ENCODE data around the gene TTC7B.

- no peak for TF ChIP-seq POLR2A (IDR thresholded peaks at IDR 0.05; ENCODE audit: low read depth, low read length)
- TF ChIP-seq TAF1 (IDR thresholded peaks at IDR 0.05; ENCODE audit: borderline replicate concordance, low read depth, low read length), result no peak
- TF ChIP-seq POLR2AphosphoS5 (IDR thresholded peaks at IDR 0.05; ENCODE audit: low read depth, low read length), result no peak
Observed at GRCh38 chr14:90669731-90670130, 146.5 kb downstream of the TTC7B start.
